Ishikawa (cell line): ENCODE measurements around the gene OR5M10.

Experiments used
- CEBPB ChIP-seq: IDR thresholded peaks from 2 replicates; pipeline ENCODE4 v1.6.1; 2012
- CREB1 ChIP-seq: IDR thresholded peaks from 2 replicates; pipeline ENCODE4 v1.6.1; 2012; ENCODE audit warnings: low read depth
- EGR1 ChIP-seq: IDR thresholded peaks from 2 replicates; pipeline ENCODE4 v1.6.1; 2012
- EP300 ChIP-seq: IDR thresholded peaks from 2 replicates; pipeline ENCODE4 v1.6.1; 2012; ENCODE audit warnings: borderline replicate concordance
- FOXM1 ChIP-seq: IDR thresholded peaks from 2 replicates; pipeline ENCODE4 v1.6.1; 2012; ENCODE audit warnings: low read depth, borderline replicate concordance
- NFIC ChIP-seq: IDR thresholded peaks from 2 replicates; pipeline ENCODE4 v1.6.1; 2012
- RAD21 ChIP-seq: IDR thresholded peaks from 2 replicates; pipeline ENCODE4 v1.6.1; 2012; ENCODE audit warnings: low read depth
- TAF1 ChIP-seq: IDR thresholded peaks from 2 replicates; pipeline ENCODE4 v1.6.1; 2012; ENCODE audit warnings: low read depth, mild to moderate bottlenecking
- TCF12 ChIP-seq: IDR thresholded peaks from 2 replicates; pipeline ENCODE4 v1.6.1; 2012; ENCODE audit warnings: low read depth
- TEAD4 ChIP-seq: IDR thresholded peaks from 2 replicates; pipeline ENCODE4 v1.6.1; 2012
- YY1 ChIP-seq: IDR thresholded peaks from 2 replicates; pipeline ENCODE4 v1.6.1; 2012; ENCODE audit warnings: low read depth
- ZBTB7A ChIP-seq: IDR thresholded peaks from 2 replicates; pipeline ENCODE4 v1.6.1; 2012; ENCODE audit warnings: low read depth
- TF ChIP-seq, protein P1 (sequence below): IDR thresholded peaks from 2 replicates; pipeline ENCODE4 v1.6.1; 2012
- TF ChIP-seq, protein P2 (sequence below): IDR thresholded peaks from 2 replicates; pipeline ENCODE4 v1.6.1; 2012; ENCODE audit warnings: low read depth, mild to moderate bottlenecking
- TF ChIP-seq, protein P3 (sequence below): IDR thresholded peaks from 2 replicates; pipeline ENCODE4 v1.6.1; 2012

The OR5M10 gene

DNA sequence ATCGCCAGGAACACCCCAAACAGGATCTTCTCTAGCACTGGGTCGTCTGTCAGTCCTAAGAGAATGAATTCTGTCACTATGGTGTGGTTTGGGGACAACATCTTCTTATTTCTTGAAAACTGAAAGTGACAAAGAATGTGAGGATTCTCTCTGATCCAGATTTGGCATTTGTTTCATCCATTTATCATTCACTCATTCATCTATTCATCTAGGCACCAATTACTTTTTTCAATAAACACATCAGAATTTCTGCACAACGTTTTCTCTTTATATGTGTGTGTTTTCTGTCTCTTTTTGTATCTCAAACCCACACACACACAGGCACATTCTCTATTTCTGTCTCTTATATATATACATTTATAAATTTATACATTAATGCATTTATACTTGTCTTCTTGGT is at the start of gene OR5M10:
OR5M10 (minus strand) TSS at position 101 of the 400 bp plus-strand sequence; CDS start at position 101, 0 bp downstream.
- TF ChIP-seq TAF1 (no peak), TCF12 (no peak), CREB1 (no peak), RAD21 (no peak), EGR1 (no peak), TEAD4 (no peak), EP300 (no peak), YY1 (no peak), CEBPB (no peak), FOXM1 (no peak), ZBTB7A (no peak), NFIC (no peak)
- TF ChIP-seq, protein P1, sequence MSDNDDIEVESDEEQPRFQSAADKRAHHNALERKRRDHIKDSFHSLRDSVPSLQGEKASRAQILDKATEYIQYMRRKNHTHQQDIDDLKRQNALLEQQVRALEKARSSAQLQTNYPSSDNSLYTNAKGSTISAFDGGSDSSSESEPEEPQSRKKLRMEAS, result no peak
- TF ChIP-seq, protein P2, sequence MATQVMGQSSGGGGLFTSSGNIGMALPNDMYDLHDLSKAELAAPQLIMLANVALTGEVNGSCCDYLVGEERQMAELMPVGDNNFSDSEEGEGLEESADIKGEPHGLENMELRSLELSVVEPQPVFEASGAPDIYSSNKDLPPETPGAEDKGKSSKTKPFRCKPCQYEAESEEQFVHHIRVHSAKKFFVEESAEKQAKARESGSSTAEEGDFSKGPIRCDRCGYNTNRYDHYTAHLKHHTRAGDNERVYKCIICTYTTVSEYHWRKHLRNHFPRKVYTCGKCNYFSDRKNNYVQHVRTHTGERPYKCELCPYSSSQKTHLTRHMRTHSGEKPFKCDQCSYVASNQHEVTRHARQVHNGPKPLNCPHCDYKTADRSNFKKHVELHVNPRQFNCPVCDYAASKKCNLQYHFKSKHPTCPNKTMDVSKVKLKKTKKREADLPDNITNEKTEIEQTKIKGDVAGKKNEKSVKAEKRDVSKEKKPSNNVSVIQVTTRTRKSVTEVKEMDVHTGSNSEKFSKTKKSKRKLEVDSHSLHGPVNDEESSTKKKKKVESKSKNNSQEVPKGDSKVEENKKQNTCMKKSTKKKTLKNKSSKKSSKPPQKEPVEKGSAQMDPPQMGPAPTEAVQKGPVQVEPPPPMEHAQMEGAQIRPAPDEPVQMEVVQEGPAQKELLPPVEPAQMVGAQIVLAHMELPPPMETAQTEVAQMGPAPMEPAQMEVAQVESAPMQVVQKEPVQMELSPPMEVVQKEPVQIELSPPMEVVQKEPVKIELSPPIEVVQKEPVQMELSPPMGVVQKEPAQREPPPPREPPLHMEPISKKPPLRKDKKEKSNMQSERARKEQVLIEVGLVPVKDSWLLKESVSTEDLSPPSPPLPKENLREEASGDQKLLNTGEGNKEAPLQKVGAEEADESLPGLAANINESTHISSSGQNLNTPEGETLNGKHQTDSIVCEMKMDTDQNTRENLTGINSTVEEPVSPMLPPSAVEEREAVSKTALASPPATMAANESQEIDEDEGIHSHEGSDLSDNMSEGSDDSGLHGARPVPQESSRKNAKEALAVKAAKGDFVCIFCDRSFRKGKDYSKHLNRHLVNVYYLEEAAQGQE, result no peak
- TF ChIP-seq, protein P3, sequence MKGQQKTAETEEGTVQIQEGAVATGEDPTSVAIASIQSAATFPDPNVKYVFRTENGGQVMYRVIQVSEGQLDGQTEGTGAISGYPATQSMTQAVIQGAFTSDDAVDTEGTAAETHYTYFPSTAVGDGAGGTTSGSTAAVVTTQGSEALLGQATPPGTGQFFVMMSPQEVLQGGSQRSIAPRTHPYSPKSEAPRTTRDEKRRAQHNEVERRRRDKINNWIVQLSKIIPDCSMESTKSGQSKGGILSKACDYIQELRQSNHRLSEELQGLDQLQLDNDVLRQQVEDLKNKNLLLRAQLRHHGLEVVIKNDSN, result no peak

DNA sequence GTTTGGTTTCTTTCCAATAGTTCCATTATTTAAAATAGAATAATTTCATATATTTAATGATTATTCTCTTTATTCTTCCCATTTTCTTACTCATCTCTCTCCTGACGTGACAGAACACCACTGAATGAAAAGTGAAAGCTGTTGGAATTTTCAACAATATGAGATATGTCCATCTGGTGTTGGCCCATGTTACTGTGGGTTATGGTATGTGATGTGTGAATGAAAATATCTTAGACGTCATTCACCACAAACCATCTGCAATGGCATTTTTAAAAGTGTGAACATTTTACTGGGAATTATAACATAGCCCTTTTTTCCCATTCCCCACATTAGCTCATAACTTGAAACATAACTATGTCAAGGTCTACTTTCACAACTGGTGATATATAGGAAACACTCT is 48.4 kb upstream of the OR5M10 start:
- no peak for TF ChIP-seq RAD21
- TF ChIP-seq, protein P2, result no peak
- TF ChIP-seq YY1, result no peak
- TF ChIP-seq TAF1, result no peak
- TF ChIP-seq CEBPB, result no peak
- TF ChIP-seq, protein P3, result no peak
- no peak for TF ChIP-seq ZBTB7A
- TF ChIP-seq TEAD4, result no peak
- TF ChIP-seq EP300, result no peak
- TF ChIP-seq, protein P1, result no peak
- TF ChIP-seq TCF12, result no peak
- TF ChIP-seq FOXM1, result no peak
- TF ChIP-seq NFIC, result no peak
- no peak for TF ChIP-seq CREB1
- TF ChIP-seq EGR1, result no peak

DNA sequence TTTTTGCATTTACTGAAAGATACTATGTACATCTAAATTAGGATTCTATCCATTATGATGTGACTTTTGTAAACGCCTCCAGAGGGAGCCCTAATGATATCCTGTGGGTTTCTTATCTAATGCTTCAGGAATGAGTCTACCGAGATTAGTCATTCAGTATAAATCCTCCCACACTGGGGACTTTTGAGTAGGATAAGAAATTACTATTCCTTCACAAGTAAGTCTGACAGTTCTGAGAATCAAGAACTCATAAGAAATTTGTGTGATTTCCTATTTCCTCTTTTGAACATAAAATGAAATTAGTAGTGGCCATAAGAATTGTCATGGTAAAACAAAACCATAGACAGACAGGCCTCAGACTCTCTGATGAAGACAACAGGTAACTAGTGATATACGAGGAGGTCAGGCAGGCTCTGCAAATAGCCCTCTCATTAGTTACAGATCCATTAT is 47.2 kb upstream of the OR5M10 start:
- TF ChIP-seq YY1 (no peak), RAD21 (peak; percentile 20; the same call in 1 of the 2 replicates)
- TF ChIP-seq, protein P2, result no peak

DNA sequence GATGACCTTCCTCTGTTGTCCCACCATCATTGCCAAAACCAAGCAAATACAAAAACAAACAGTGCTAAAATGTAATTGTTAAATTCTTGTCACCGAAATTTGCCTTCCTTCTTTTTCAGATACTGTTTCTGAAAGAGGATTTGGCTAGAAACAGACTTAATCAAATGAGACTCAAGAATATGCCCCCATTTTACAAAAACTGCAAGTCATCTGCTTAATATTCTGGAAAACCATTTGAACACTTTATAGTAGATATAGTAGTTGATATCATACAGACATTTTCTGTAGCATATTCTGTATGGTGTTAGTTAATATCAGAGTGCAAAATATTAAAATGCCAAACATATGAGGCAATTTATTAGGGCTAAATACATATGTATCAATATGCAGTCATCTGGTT is 33.7 kb upstream of the OR5M10 start:
- TF ChIP-seq TCF12, result no peak
- TF ChIP-seq CREB1, result no peak
- TF ChIP-seq, protein P3, result no peak
- TF ChIP-seq CEBPB, result no peak
- no peak for TF ChIP-seq NFIC
- TF ChIP-seq TEAD4, result no peak
- TF ChIP-seq FOXM1, result no peak
- no peak for TF ChIP-seq RAD21
- TF ChIP-seq TAF1, result no peak
- TF ChIP-seq, protein P1, result no peak
- TF ChIP-seq, protein P2, result no peak
- TF ChIP-seq ZBTB7A, result no peak
